Common myeloid progenitor, CD34-positive (primary cell): ENCODE data around the gene MYO1D.

Experiments
- CTCF ChIA-PET: fragments of 350-600 bp; sonication (Branson Sonifier 250); formaldehyde crosslinking; loops from one replicate; lab custom pipeline; 2021; ENCODE audit warnings: antibody characterized with exemption; lab: Charles Lee
- POLR2A ChIA-PET: fragments of 350-600 bp; sonication (Branson Sonifier 250); formaldehyde crosslinking; loops from one replicate; lab custom pipeline; 2021; ENCODE audit warnings: antibody characterized with exemption; lab: Charles Lee
- DNase-seq, 3 donors: peaks; one replicate each; pipeline versions ENCODE4 v3.0.0 to v3.0.0-alpha.2; 2013
- H3K27ac ChIP-seq, 2 experiments: 1 replicate in 1 of 2; 2 replicates in 1 of 2; pipeline ENCODE4 v1.7.0; 2013; ENCODE audit warnings: inconsistent platforms in 2 of 2, low read length in 2 of 2, mild to moderate bottlenecking in 2 of 2, low read depth in 1 of 2, moderate library complexity in 1 of 2; ENCODE audit not compliant: severe bottlenecking in 2 of 2, insufficient read depth in 1 of 2, poor library complexity in 1 of 2
- H3K27me3 ChIP-seq, 5 experiments: replicated peaks in 2 of 5; 1 replicate in 3 of 5; 2 replicates in 2 of 5; pipeline versions ENCODE4 v1.6.1 to v1.7.0; 2013; ENCODE audit warnings: low read length in 4 of 5, mild to moderate bottlenecking in 2 of 5, moderate library complexity in 2 of 5, inconsistent platforms in 1 of 5; ENCODE audit not compliant: insufficient read depth in 5 of 5, control insufficient read depth in 4 of 5
- H3K36me3 ChIP-seq, 4 experiments: 1 replicate in 2 of 4; 2 replicates in 2 of 4; pipeline versions ENCODE4 v1.6.1 to v1.7.0; 2013; ENCODE audit warnings: low read length in 3 of 4, control low read depth in 1 of 4, mild to moderate bottlenecking in 1 of 4; ENCODE audit not compliant: control insufficient read depth in 4 of 4, insufficient read depth in 4 of 4
- H3K4me1 ChIP-seq, 4 experiments: 1 replicate in 3 of 4; 2 replicates in 1 of 4; pipeline versions ENCODE4 v1.6.1 to v1.7.1; 2013; ENCODE audit warnings: low read length in 3 of 4, mild to moderate bottlenecking in 3 of 4, control low read depth in 1 of 4, inconsistent platforms in 1 of 4, moderate library complexity in 1 of 4; ENCODE audit not compliant: control insufficient read depth in 4 of 4, insufficient read depth in 4 of 4; ENCODE audit errors: control extremely low read depth in 1 of 4
- H3K4me3 ChIP-seq, 7 experiments: 1 replicate in 4 of 7; 2 replicates in 3 of 7; pipeline versions ENCODE4 v1.5.1 to v1.7.0; 2013; ENCODE audit warnings: mild to moderate bottlenecking in 7 of 7, low read length in 6 of 7, moderate library complexity in 6 of 7, inconsistent platforms in 2 of 7, low read depth in 2 of 7, control low read depth in 1 of 7; ENCODE audit not compliant: insufficient read depth in 4 of 7, control insufficient read depth in 1 of 7; ENCODE audit errors: extremely low read depth in 1 of 7
- H3K9me3 ChIP-seq, 5 experiments: 1 replicate in 4 of 5; 2 replicates in 1 of 5; pipeline versions ENCODE4 v1.6.1 to v1.7.1; 2013; ENCODE audit warnings: low read length in 4 of 5, mild to moderate bottlenecking in 2 of 5, inconsistent platforms in 1 of 5, low read depth in 1 of 5, moderate library complexity in 1 of 5; ENCODE audit not compliant: control insufficient read depth in 4 of 5, insufficient read depth in 2 of 5; ENCODE audit errors: control extremely low read depth in 1 of 5
- WGBS: methylation state at CpG from one replicate; pipeline ENCODE4 v1.1.5; 2013; ENCODE audit not compliant: insufficient coverage; 5-methylcytosine and 5-hydroxymethylcytosine counted together

MYO1D gene

GRCh38 chr17:32515677-32516383, 361.1 kb downstream of the MYO1D start:
- peaks cover 0 to 20% (median 18%) of the 10 kb centered on the region in 4 experiments for H3K4me1 ChIP-seq

GRCh38 chr17:32514606-32515005, 362.3 kb downstream of the MYO1D start:
- no peaks in the 10 kb centered on the region for H3K9me3 ChIP-seq
- POLR2A ChIA-PET: no interaction called here
- H3K4me1 ChIP-seq: peaks cover 0 to 10% (median 9%) of the 10 kb centered on the region in 4 experiments
- H3K4me3 ChIP-seq: no peak overlapping the region
- 92% methylated on average over 4 of the region's 4 CpGs for WGBS
- DNase-seq: no peak
- H3K36me3 ChIP-seq: no peaks in the 10 kb centered on the region
- CTCF ChIA-PET: no interaction called here
- H3K27me3 ChIP-seq: peaks cover 0 to 16% (median 10%) of the 10 kb centered on the region in 5 experiments
- no peak overlapping the region for H3K27ac ChIP-seq

More at GRCh38 chr17:32515677-32516383, 361.1 kb downstream of the MYO1D start:
- H3K27me3 ChIP-seq: peaks cover 0 to 28% (median 16%) of the 10 kb centered on the region in 5 experiments
- POLR2A ChIA-PET: interaction anchor here (0.6 kb wide), 1 partner anchor 15 kb away, joined by 3 read pairs; no protein-coding TSS in a partner anchor
- H3K4me3 ChIP-seq: no peak overlapping the region
- H3K9me3 ChIP-seq: no peaks in the 10 kb centered on the region
- H3K27ac ChIP-seq: no peak overlapping the region
- H3K36me3 ChIP-seq: no peaks in the 10 kb centered on the region
- 100% methylated on average over 4 of the region's 4 CpGs for WGBS
- CTCF ChIA-PET: no interaction called here
- DNase-seq: no peak

GRCh38 chr17:32513579-32513978, 363.3 kb downstream of the MYO1D start:
- H3K4me1 ChIP-seq: peaks cover 0 to under 1% (median under 1%) of the 10 kb centered on the region in 4 experiments
- H3K4me3 ChIP-seq: no peak overlapping the region
- ChIA-PET POLR2A (no interaction called here), CTCF (no interaction called here)
- no peak overlapping the region for H3K27ac ChIP-seq
- H3K9me3 ChIP-seq: no peaks in the 10 kb centered on the region
- H3K27me3 ChIP-seq: peaks cover 0 to 9% (median 3%) of the 10 kb centered on the region in 5 experiments
- DNase-seq: no peak
- no CpG with 5 or more reads among the region's 3 CpGs for WGBS
- H3K36me3 ChIP-seq: no peaks in the 10 kb centered on the region

GRCh38 chr17:32512328-32512727, 364.6 kb downstream of the MYO1D start:
- Histone ChIP-seq H3K4me1 (no peaks in the 10 kb centered on the region), H3K27ac (no peak overlapping the region), H3K36me3 (no peaks in the 10 kb centered on the region), H3K4me3 (no peak overlapping the region), H3K27me3 (peaks cover 0 to 3% (median 0%) of the 10 kb centered on the region in 5 experiments), H3K9me3 (no peaks in the 10 kb centered on the region)
- ChIA-PET POLR2A (no interaction called here), CTCF (interaction anchor here (0.7 to 1.1 kb wide), 2 partner anchors 15 to 260 kb away, joined by 3 read pairs; no protein-coding TSS in a partner anchor)
- no peak for DNase-seq
- 100% methylated on average over 2 of the region's 2 CpGs for WGBS

- H3K4me3 ChIP-seq: no peak overlapping the region
- DNase-seq: no peak
- ChIA-PET CTCF (no interaction called here), POLR2A (no interaction called here)
- no peaks in the 10 kb centered on the region for H3K4me1 ChIP-seq
- H3K9me3 ChIP-seq: no peaks in the 10 kb centered on the region
- H3K36me3 ChIP-seq: no peaks in the 10 kb centered on the region
- H3K27me3 ChIP-seq: no peaks in the 10 kb centered on the region
- WGBS: 96% methylated on average over 7 of the region's 7 CpGs
- no peak overlapping the region for H3K27ac ChIP-seq
These were observed 366.5 kb downstream of the MYO1D start for GRCh38 chr17:32510466-32510865.

GRCh38 chr17:32508926-32509325, 368.0 kb downstream of the MYO1D start:
- ChIA-PET POLR2A (no interaction called here), CTCF (no interaction called here)
- Histone ChIP-seq H3K27ac (no peak overlapping the region), H3K4me1 (peaks cover 0 to 3% (median 0%) of the 10 kb centered on the region in 4 experiments), H3K4me3 (no peak overlapping the region), H3K36me3 (no peaks in the 10 kb centered on the region), H3K27me3 (no peaks in the 10 kb centered on the region), H3K9me3 (no peaks in the 10 kb centered on the region)
- WGBS: 97% methylated on average over 4 of the region's 5 CpGs
- DNase-seq: no peak

GRCh38 chr17:32504166-32504990, 372.5 kb downstream of the MYO1D start:
- no peak overlapping the region for H3K27ac ChIP-seq

More at GRCh38 chr17:32504166-32504990, 372.5 kb downstream of the MYO1D start:
- H3K36me3 ChIP-seq: no peaks in the 10 kb centered on the region
- no peaks in the 10 kb centered on the region for H3K9me3 ChIP-seq
- CTCF ChIA-PET: no interaction called here
- H3K4me3 ChIP-seq: no peak overlapping the region
- POLR2A ChIA-PET: no interaction called here
- H3K27me3 ChIP-seq: no peaks in the 10 kb centered on the region
- WGBS: 96% methylated on average over 17 of the region's 18 CpGs
- peaks cover 0 to 14% (median 1%) of the 10 kb centered on the region in 4 experiments for H3K4me1 ChIP-seq
- DNase-seq: no peak
